PC-3 (cell line): ENCODE measurements around the gene SRP68. TPM values are rescaled to one million over a fixed set of nuclear protein-coding genes. Genes with fewer than 3 reads are reported as not detected.

Source experiments
- ATAC-seq: fragments of 200-7000 bp; cut with Tn5 transposase; 2 replicates; pipeline ENCODE4 v1.9.1; 2020; ENCODE audit warnings: mild to moderate bottlenecking, moderate library complexity
- BruUV-seq: library from RNA; stranded (reverse); fragments of 400-500 nt; replicated peaks from 2 replicates; lab custom pipeline; 2021; lab: Mats Ljungman, UMichigan
- CTCF ChIA-PET: fragments of 300-600 bp; sonication (Branson Sonifier 250); formaldehyde crosslinking; loops from one replicate; lab custom pipeline; 2022; ENCODE audit warnings: antibody characterized with exemption; lab: Charles Lee
- POLR2A ChIA-PET: fragments of 300-600 bp; sonication (Branson Sonifier 250); formaldehyde crosslinking; loops from one replicate; lab custom pipeline; 2022; ENCODE audit warnings: antibody characterized with exemption; ENCODE audit not compliant: unreplicated experiment; lab: Charles Lee
- DNase-seq: peaks from one replicate; pipeline ENCODE4 v3.0.0-alpha.2; 2015
- H2AFZ ChIP-seq: fragments of 300-600 bp; sonication (generic); 2 replicates; pipeline ENCODE4 v1.6.0; 2016; ENCODE audit warnings: antibody characterized with exemption, low read length
- H3F3A ChIP-seq: fragments of 300-600 bp; sonication (generic); one replicate; pipeline ENCODE4 v1.6.0; 2017; ENCODE audit warnings: antibody characterized with exemption, low read length, control low read depth, mild to moderate bottlenecking; ENCODE audit not compliant: unreplicated experiment
- H3K27ac ChIP-seq: fragments of 300-600 bp; sonication (generic); 2 replicates; pipeline ENCODE4 v1.5.1; 2016; ENCODE audit warnings: mild to moderate bottlenecking, low read length
- H3K27me3 ChIP-seq: fragments of 300-600 bp; sonication (generic); 2 replicates; pipeline ENCODE4 v1.6.1; 2016; ENCODE audit warnings: low read length, mixed read lengths
- H3K36me3 ChIP-seq: fragments of 300-600 bp; sonication (generic); 2 replicates; pipeline ENCODE4 v1.6.1; 2016; ENCODE audit warnings: low read depth, mixed run types, low read length, mixed read lengths
- H3K4me1 ChIP-seq: fragments of 300-600 bp; sonication (generic); 2 replicates; pipeline ENCODE4 v1.5.1; 2016; ENCODE audit warnings: low read length; ENCODE audit not compliant: insufficient read depth
- H3K4me2 ChIP-seq: fragments of 300-600 bp; sonication (generic); 2 replicates; pipeline ENCODE4 v1.6.0; 2016; ENCODE audit warnings: low read length
- H3K4me3 ChIP-seq: fragments of 300-600 bp; sonication (generic); 2 replicates; pipeline ENCODE4 v1.5.1; 2016; ENCODE audit warnings: mild to moderate bottlenecking, low read length, mixed read lengths
- H3K79me2 ChIP-seq: fragments of 300-600 bp; sonication (generic); 2 replicates; pipeline ENCODE4 v1.6.1; 2017; ENCODE audit warnings: low read length, mixed read lengths
- H3K9ac ChIP-seq: fragments of 300-600 bp; sonication (generic); 2 replicates; pipeline ENCODE4 v1.6.0; 2016; ENCODE audit warnings: mild to moderate bottlenecking, low read length
- H3K9me2 ChIP-seq: fragments of 300-600 bp; sonication (generic); replicated peaks from 2 replicates; pipeline ENCODE4 v1.6.1; 2016; ENCODE audit warnings: mixed run types, low read length, mixed read lengths
- H3K9me3 ChIP-seq: fragments of 300-600 bp; sonication (generic); 2 replicates; pipeline ENCODE4 v1.6.1; 2016; ENCODE audit warnings: low read length, mixed read lengths
- H4K20me1 ChIP-seq: fragments of 300-600 bp; sonication (generic); 2 replicates; pipeline ENCODE4 v1.6.1; 2016; ENCODE audit warnings: low read length, mixed read lengths
- CTCF ChIP-seq: fragments of 300-600 bp; sonication (generic); conservative IDR thresholded peaks from 2 replicates; pipeline ENCODE4 v1.5.1; 2017; ENCODE audit warnings: antibody characterized with exemption, low read depth, mild to moderate bottlenecking, low read length
- EZH2 ChIP-seq: fragments of 300-600 bp; sonication (generic); IDR thresholded peaks from one replicate; pipeline ENCODE4 v1.6.1; 2017; ENCODE audit warnings: antibody characterized with exemption, mild to moderate bottlenecking, low read length; ENCODE audit not compliant: unreplicated experiment
- EZH2phosphoT487 ChIP-seq: fragments of 300-600 bp; sonication (generic); IDR thresholded peaks from 2 replicates; pipeline ENCODE4 v1.6.1; 2018; ENCODE audit warnings: mild to moderate bottlenecking, antibody characterized with exemption, low read length, borderline replicate concordance
- intact Hi-C: fragments of 100-400 bp; cut with micrococcal nuclease; formaldehyde crosslinking; loops from 2 replicates; pipeline ENCODE4 v1.9.0; 2023
- total RNA-seq: library from RNA; depleted of rRNA; stranded (reverse); fragments of >200 nt; gene quantifications from 2 replicates; pipeline ENCODE4 v1.2.3, GENCODE V29; 2014

The SRP68 gene
- total RNA-seq, 1 experiment from 2014 or later, result 60.8 TPM

- intact Hi-C loops, result no loop called here
- peaks cover 24% of the 10 kb centered on the region; the same call in 1 of the 2 replicates for H3K36me3 ChIP-seq
- CTCF ChIA-PET, result no interaction called here
These were observed 65.0 kb downstream of the SRP68 start for GRCh38 chr17:76007131-76007849.

GRCh38 chr17:76005263-76006149, 66.8 kb downstream of the SRP68 start:
- H3F3A ChIP-seq, result no peaks in the 10 kb centered on the region
- no peaks in the 10 kb centered on the region for H4K20me1 ChIP-seq
- peak; percentile 76 for ATAC-seq
- H3K27ac ChIP-seq, result no peak overlapping the region
- no peaks in the 10 kb centered on the region for H3K27me3 ChIP-seq
- ChIA-PET POLR2A (interaction anchor here (0.5 kb wide), 1 partner anchor 67 kb away, joined by 9 read pairs; the partner anchor contains the start of gene SRP68), CTCF (interaction anchor here (0.6 to 1.4 kb wide), 4 partner anchors 9 to 150 kb away, joined by 4 to 12 read pairs (median 8); partner anchors contain the start of genes MRPL38 and WBP2)
- no peaks in the 10 kb centered on the region for H3K9me3 ChIP-seq
- H3K4me2 ChIP-seq, result no peak overlapping the region
- H3K36me3 ChIP-seq, result peaks cover 15% of the 10 kb centered on the region; the same call in 1 of the 2 replicates
- DNase-seq, result peak; percentile 93
- intact Hi-C loops, result loop anchor here (1.0 kb wide), 1 partner anchor 100 kb away; no protein-coding TSS in a partner anchor
- no peaks in the 10 kb centered on the region for H3K79me2 ChIP-seq
- no peak overlapping the region for H3K4me3 ChIP-seq
- no TSS peak for BruUV-seq
- TF ChIP-seq CTCF, result peak; percentile 97
- no peak for TF ChIP-seq EZH2phosphoT487
- no peak for TF ChIP-seq EZH2
- H3K9me2 ChIP-seq, result no peaks in the 10 kb centered on the region
- H3K4me1 ChIP-seq, result no peaks in the 10 kb centered on the region
- no peak overlapping the region for H3K9ac ChIP-seq
- H2AFZ ChIP-seq, result no peak overlapping the region

More at GRCh38 chr17:76007131-76007849, 65.0 kb downstream of the SRP68 start:
- H4K20me1 ChIP-seq, result no peaks in the 10 kb centered on the region
- POLR2A ChIA-PET, result interaction anchor here (0.6 kb wide), 1 partner anchor 912 kb away, joined by 5 read pairs; no protein-coding TSS in a partner anchor
- no peaks in the 10 kb centered on the region for H3K27me3 ChIP-seq
- H3K9me3 ChIP-seq, result no peaks in the 10 kb centered on the region
- H3K4me3 ChIP-seq, result no peak overlapping the region
- peak; percentile 1 for DNase-seq
- no peak overlapping the region for H3K27ac ChIP-seq
- no TSS peak for BruUV-seq
- no peak overlapping the region for H3K9ac ChIP-seq
- no peaks in the 10 kb centered on the region for H3F3A ChIP-seq
- no peak for ATAC-seq
- H3K79me2 ChIP-seq, result no peaks in the 10 kb centered on the region
- no peaks in the 10 kb centered on the region for H3K4me1 ChIP-seq
- H3K4me2 ChIP-seq, result no peak overlapping the region
- TF ChIP-seq CTCF, result no peak
- TF ChIP-seq EZH2phosphoT487, result no peak
- no peak for TF ChIP-seq EZH2
- no peaks in the 10 kb centered on the region for H3K9me2 ChIP-seq
- H2AFZ ChIP-seq, result no peak overlapping the region
